ENCODE data around the gene RNF38.

DNA sequence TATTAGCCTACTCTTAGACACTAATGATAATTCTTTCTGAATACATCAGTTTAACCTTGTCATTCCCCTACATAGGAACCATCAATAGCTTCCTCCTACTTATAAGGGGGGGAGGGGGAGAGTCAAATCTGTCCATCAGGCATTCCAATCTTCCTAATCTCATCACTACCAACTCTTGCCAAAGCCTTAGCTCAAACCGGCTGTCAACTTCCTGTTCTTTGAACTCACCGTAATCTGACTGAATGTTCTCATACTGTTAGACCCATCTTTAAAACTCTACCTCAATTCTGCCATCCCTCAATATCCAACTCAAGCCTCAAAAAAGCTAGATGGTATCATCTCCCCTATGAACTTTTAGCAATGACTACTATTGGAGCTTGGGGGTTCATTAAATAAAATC, 41.9 kb upstream of the RNF38 start:
- TF ChIP-seq, protein P1, sequence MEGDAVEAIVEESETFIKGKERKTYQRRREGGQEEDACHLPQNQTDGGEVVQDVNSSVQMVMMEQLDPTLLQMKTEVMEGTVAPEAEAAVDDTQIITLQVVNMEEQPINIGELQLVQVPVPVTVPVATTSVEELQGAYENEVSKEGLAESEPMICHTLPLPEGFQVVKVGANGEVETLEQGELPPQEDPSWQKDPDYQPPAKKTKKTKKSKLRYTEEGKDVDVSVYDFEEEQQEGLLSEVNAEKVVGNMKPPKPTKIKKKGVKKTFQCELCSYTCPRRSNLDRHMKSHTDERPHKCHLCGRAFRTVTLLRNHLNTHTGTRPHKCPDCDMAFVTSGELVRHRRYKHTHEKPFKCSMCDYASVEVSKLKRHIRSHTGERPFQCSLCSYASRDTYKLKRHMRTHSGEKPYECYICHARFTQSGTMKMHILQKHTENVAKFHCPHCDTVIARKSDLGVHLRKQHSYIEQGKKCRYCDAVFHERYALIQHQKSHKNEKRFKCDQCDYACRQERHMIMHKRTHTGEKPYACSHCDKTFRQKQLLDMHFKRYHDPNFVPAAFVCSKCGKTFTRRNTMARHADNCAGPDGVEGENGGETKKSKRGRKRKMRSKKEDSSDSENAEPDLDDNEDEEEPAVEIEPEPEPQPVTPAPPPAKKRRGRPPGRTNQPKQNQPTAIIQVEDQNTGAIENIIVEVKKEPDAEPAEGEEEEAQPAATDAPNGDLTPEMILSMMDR (IDR thresholded peaks at IDR 0.05) = no peak
- no peak for TF ChIP-seq POLR2A (IDR thresholded peaks at IDR 0.05)
